Endothelial cell of umbilical vein (primary cell): Measurements from ENCODE around the gene DPYD.

Experiments
- EZH2 ChIP-seq: IDR thresholded peaks from 2 replicates; pipeline ENCODE4 v1.6.1; 2012; ENCODE audit warnings: borderline replicate concordance, low read depth, mild to moderate bottlenecking, moderate library complexity, low read length, inconsistent platforms; ENCODE audit not compliant: severe bottlenecking
- JUN ChIP-seq: IDR thresholded peaks from 2 replicates; pipeline ENCODE4 v1.6.1; 2011; ENCODE audit warnings: borderline replicate concordance, low read depth; ENCODE audit not compliant: insufficient read length, insufficient read depth
- MAX ChIP-seq: IDR thresholded peaks from 2 replicates; pipeline ENCODE4 v1.6.1; 2011; ENCODE audit not compliant: insufficient read depth, insufficient read length
- MYC ChIP-seq: IDR thresholded peaks from one replicate; pipeline ENCODE4 v1.6.1; 2011; ENCODE audit warnings: mild to moderate bottlenecking, low read depth, low read length
- POLR2A ChIP-seq: IDR thresholded peaks from 2 replicates; pipeline ENCODE4 v1.6.1; 2012; ENCODE audit warnings: low read depth, mild to moderate bottlenecking, control low read depth, low read length
- POLR2AphosphoS5 ChIP-seq: IDR thresholded peaks from 2 replicates; pipeline ENCODE4 v1.6.1; 2012; ENCODE audit warnings: low read depth, mild to moderate bottlenecking, control low read depth, low read length, moderate library complexity; ENCODE audit not compliant: insufficient read depth
- TF ChIP-seq, protein P1 (sequence below), 2 donors: IDR thresholded peaks; 1 replicate in 1 of 2; 2 replicates in 1 of 2; pipeline ENCODE4 v1.5.1; 2011; ENCODE audit warnings: low read length in 2 of 2, mild to moderate bottlenecking in 2 of 2, moderate library complexity in 2 of 2, control low read depth in 1 of 2, inconsistent platforms in 1 of 2, low read depth in 1 of 2; ENCODE audit not compliant: insufficient read depth in 1 of 2; ENCODE audit errors: extremely low read depth in 1 of 2

- TF ChIP-seq POLR2A (no peak), MAX (no peak), EZH2 (no peak), JUN (no peak), POLR2AphosphoS5 (no peak), MYC (no peak)
- TF ChIP-seq, protein P1, sequence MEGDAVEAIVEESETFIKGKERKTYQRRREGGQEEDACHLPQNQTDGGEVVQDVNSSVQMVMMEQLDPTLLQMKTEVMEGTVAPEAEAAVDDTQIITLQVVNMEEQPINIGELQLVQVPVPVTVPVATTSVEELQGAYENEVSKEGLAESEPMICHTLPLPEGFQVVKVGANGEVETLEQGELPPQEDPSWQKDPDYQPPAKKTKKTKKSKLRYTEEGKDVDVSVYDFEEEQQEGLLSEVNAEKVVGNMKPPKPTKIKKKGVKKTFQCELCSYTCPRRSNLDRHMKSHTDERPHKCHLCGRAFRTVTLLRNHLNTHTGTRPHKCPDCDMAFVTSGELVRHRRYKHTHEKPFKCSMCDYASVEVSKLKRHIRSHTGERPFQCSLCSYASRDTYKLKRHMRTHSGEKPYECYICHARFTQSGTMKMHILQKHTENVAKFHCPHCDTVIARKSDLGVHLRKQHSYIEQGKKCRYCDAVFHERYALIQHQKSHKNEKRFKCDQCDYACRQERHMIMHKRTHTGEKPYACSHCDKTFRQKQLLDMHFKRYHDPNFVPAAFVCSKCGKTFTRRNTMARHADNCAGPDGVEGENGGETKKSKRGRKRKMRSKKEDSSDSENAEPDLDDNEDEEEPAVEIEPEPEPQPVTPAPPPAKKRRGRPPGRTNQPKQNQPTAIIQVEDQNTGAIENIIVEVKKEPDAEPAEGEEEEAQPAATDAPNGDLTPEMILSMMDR (IDR thresholded peaks at IDR 0.05; ENCODE audit: extremely low read depth in 1 of 2, insufficient read depth in 1 of 2, low read depth in 1 of 2, low read length in 2 of 2): no peak
Measured at GRCh38 chr1:97877307-97877706, 43.5 kb downstream of the DPYD start.
